ENCODE data around the gene RBPJ.

- no peak for TF ChIP-seq CTCF (conservative IDR thresholded peaks at IDR 0.05)
- no peak for TF ChIP-seq ZFX (IDR thresholded peaks at IDR 0.05)
Measured at GRCh38 chr4:26372525-26373172, 51.8 kb downstream of the RBPJ start.
